Liver (tissue), 9 donors: ENCODE results near the gene TCOF1. TPM values are rescaled to one million over a fixed set of nuclear protein-coding genes. Genes with fewer than 3 reads are reported as not detected.

Experiments
- DNase-seq: peaks from one replicate; pipeline ENCODE4 v3.0.0-alpha.2; 2017; ENCODE audit warnings: low spot score
- H3K27ac ChIP-seq, 2 donors: one replicate each; pipeline ENCODE4 v1.7.0; 2013; ENCODE audit warnings: inconsistent platforms in 2 of 2, low read length in 2 of 2, control low read depth in 1 of 2, low read depth in 1 of 2, mild to moderate bottlenecking in 1 of 2
- H3K27me3 ChIP-seq, 4 donors: one replicate each; pipeline versions ENCODE4 v1.6.1 to v1.7.0; 2013; ENCODE audit warnings: low read length in 3 of 4, inconsistent platforms in 1 of 4, mild to moderate bottlenecking in 1 of 4, moderate library complexity in 1 of 4; ENCODE audit not compliant: control insufficient read depth in 4 of 4, insufficient read depth in 4 of 4
- H3K36me3 ChIP-seq, 4 donors: one replicate each; pipeline versions ENCODE4 v1.6.1 to v1.7.0; 2013; ENCODE audit warnings: low read length in 3 of 4, mild to moderate bottlenecking in 3 of 4, low read depth in 1 of 4, moderate library complexity in 1 of 4; ENCODE audit not compliant: control insufficient read depth in 4 of 4, insufficient read depth in 3 of 4
- H3K4me1 ChIP-seq, 4 donors: one replicate each; pipeline versions ENCODE4 v1.6.1 to v1.7.0; 2013; ENCODE audit warnings: low read length in 3 of 4, mild to moderate bottlenecking in 3 of 4, moderate library complexity in 1 of 4; ENCODE audit not compliant: control insufficient read depth in 4 of 4, insufficient read depth in 4 of 4
- H3K4me3 ChIP-seq, 3 donors: one replicate each; pipeline versions ENCODE4 v1.6.1 to v1.7.0; 2013; ENCODE audit warnings: low read length in 3 of 3, control low read depth in 1 of 3, low read depth in 1 of 3, mild to moderate bottlenecking in 1 of 3
- H3K9ac ChIP-seq, 2 donors: one replicate each; pipeline ENCODE4 v1.7.0; 2013; ENCODE audit warnings: low read length in 2 of 2, mild to moderate bottlenecking in 2 of 2, moderate library complexity in 2 of 2, control low read depth in 1 of 2, low read depth in 1 of 2
- H3K9me3 ChIP-seq, 4 donors: one replicate each; pipeline versions ENCODE4 v1.6.1 to v1.7.0; 2013; ENCODE audit warnings: low read length in 3 of 4; ENCODE audit not compliant: control insufficient read depth in 4 of 4
- ATF3 ChIP-seq: IDR thresholded peaks from 2 replicates; pipeline ENCODE4 v1.6.1; 2016; ENCODE audit warnings: antibody characterized with exemption
- EGR1 ChIP-seq, 2 donors: IDR thresholded peaks; 2 replicates each; pipeline ENCODE4 v1.6.1; 2016 to 2018; ENCODE audit warnings: antibody characterized with exemption in 2 of 2, low read depth in 2 of 2
- FOXA1 ChIP-seq: IDR thresholded peaks from 2 replicates; pipeline ENCODE4 v1.6.1; 2016; ENCODE audit warnings: antibody characterized with exemption
- FOXA2 ChIP-seq: IDR thresholded peaks from 2 replicates; pipeline ENCODE4 v1.6.1; 2016; ENCODE audit warnings: antibody characterized with exemption
- GABPA ChIP-seq, 2 donors: IDR thresholded peaks in 1 of 2; conservative IDR thresholded peaks in 1 of 2; 2 replicates each; pipeline ENCODE4 v1.6.1; 2016; ENCODE audit warnings: antibody characterized with exemption in 2 of 2, mild to moderate bottlenecking in 1 of 2, moderate library complexity in 1 of 2
- HNF4A ChIP-seq, 2 donors: conservative IDR thresholded peaks; 2 replicates each; pipeline ENCODE4 v1.6.1; 2016; ENCODE audit warnings: antibody characterized with exemption in 2 of 2, mild to moderate bottlenecking in 2 of 2
- JUND ChIP-seq, 2 donors: IDR thresholded peaks; 2 replicates each; pipeline ENCODE4 v1.6.1; 2016; ENCODE audit warnings: antibody characterized with exemption in 2 of 2
- NR2F2 ChIP-seq: IDR thresholded peaks from 2 replicates; pipeline ENCODE4 v1.6.1; 2016; ENCODE audit warnings: antibody characterized with exemption
- RAD21 ChIP-seq, 2 donors: IDR thresholded peaks; 2 replicates each; pipeline ENCODE4 v1.6.1; 2016; ENCODE audit warnings: antibody characterized with exemption in 2 of 2, mild to moderate bottlenecking in 2 of 2
- RXRA ChIP-seq, 2 donors: IDR thresholded peaks; 2 replicates each; pipeline ENCODE4 v1.6.1; 2017 to 2018; ENCODE audit warnings: antibody characterized with exemption in 2 of 2, mild to moderate bottlenecking in 1 of 2
- SP1 ChIP-seq: IDR thresholded peaks from 2 replicates; pipeline ENCODE4 v1.6.1; 2018; ENCODE audit warnings: antibody characterized with exemption, mild to moderate bottlenecking
- TAF1 ChIP-seq: conservative IDR thresholded peaks from 2 replicates; pipeline ENCODE4 v1.6.1; 2016; ENCODE audit warnings: antibody characterized with exemption, mild to moderate bottlenecking
- YY1 ChIP-seq: IDR thresholded peaks from 2 replicates; pipeline ENCODE4 v1.6.1; 2016; ENCODE audit warnings: antibody characterized with exemption, mild to moderate bottlenecking
- ZBTB33 ChIP-seq: IDR thresholded peaks from 2 replicates; pipeline ENCODE4 v1.6.1; 2016; ENCODE audit warnings: antibody characterized with exemption
- WGBS: extraction: QIAGEN DNeasy Blood & Tissue Kit; methylation state at CpG from one replicate; pipeline ENCODE4 v1.1.7; 2013; 5-methylcytosine and 5-hydroxymethylcytosine counted together
- polyA plus RNA-seq, 2 donors: library from polyadenylated mRNA; stranded (reverse) in 1 of 2; unstranded in 1 of 2; fragments of 200-250 nt in 1 of 2; fragments of >200 nt in 1 of 2; fragmentation: Nextera tagmentation in 1 of 2; extraction: Ambion mirVana in 1 of 2; gene quantifications; one replicate each; pipeline versions ENCODE4 v1.2.1 to v1.2.3, GENCODE V29; 2013 to 2015
- total RNA-seq, 2 donors: library from RNA; depleted of rRNA; stranded (reverse); fragments of >200 nt; gene quantifications; one replicate each; pipeline ENCODE4 v1.2.3, GENCODE V29; 2014
- TF ChIP-seq, protein P1 (sequence below): IDR thresholded peaks from 2 replicates; pipeline ENCODE4 v1.6.1; 2016; ENCODE audit warnings: antibody characterized with exemption, mild to moderate bottlenecking
- TF ChIP-seq, protein P2 (sequence below): IDR thresholded peaks from 2 replicates; pipeline ENCODE4 v1.6.1; 2016; ENCODE audit warnings: antibody characterized with exemption
- donor health status: healthy.
- donor health status: healthy.
- donor health status: healthy.
- donor health status: healthy.
- donor health status: healthy.

Gene TCOF1
- total and polyA plus RNA-seq, 4 donors = 3.2 to 8.5 (median 6.4) TPM

- H3K4me3 ChIP-seq = no peak overlapping the region
- peaks cover 0 to 1% (median 0%) of the 10 kb centered on the region in 4 donors for H3K36me3 ChIP-seq
- no peak overlapping the region for H3K9ac ChIP-seq
- H3K27me3 ChIP-seq = no peaks in the 10 kb centered on the region
- H3K9me3 ChIP-seq = no peaks in the 10 kb centered on the region
- TF ChIP-seq YY1 = no peak
- TF ChIP-seq, protein P1, sequence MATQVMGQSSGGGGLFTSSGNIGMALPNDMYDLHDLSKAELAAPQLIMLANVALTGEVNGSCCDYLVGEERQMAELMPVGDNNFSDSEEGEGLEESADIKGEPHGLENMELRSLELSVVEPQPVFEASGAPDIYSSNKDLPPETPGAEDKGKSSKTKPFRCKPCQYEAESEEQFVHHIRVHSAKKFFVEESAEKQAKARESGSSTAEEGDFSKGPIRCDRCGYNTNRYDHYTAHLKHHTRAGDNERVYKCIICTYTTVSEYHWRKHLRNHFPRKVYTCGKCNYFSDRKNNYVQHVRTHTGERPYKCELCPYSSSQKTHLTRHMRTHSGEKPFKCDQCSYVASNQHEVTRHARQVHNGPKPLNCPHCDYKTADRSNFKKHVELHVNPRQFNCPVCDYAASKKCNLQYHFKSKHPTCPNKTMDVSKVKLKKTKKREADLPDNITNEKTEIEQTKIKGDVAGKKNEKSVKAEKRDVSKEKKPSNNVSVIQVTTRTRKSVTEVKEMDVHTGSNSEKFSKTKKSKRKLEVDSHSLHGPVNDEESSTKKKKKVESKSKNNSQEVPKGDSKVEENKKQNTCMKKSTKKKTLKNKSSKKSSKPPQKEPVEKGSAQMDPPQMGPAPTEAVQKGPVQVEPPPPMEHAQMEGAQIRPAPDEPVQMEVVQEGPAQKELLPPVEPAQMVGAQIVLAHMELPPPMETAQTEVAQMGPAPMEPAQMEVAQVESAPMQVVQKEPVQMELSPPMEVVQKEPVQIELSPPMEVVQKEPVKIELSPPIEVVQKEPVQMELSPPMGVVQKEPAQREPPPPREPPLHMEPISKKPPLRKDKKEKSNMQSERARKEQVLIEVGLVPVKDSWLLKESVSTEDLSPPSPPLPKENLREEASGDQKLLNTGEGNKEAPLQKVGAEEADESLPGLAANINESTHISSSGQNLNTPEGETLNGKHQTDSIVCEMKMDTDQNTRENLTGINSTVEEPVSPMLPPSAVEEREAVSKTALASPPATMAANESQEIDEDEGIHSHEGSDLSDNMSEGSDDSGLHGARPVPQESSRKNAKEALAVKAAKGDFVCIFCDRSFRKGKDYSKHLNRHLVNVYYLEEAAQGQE = no peak
- no peak for TF ChIP-seq HNF4A (conservative IDR thresholded peaks at IDR 0.05)
- no peak for TF ChIP-seq SP1
- no peak for TF ChIP-seq NR2F2
- TF ChIP-seq RXRA (IDR thresholded peaks at IDR 0.05) = no peak
- no peak for TF ChIP-seq EGR1 (IDR thresholded peaks at IDR 0.05; ENCODE audit: low read depth in 2 of 2)
- TF ChIP-seq RAD21 (IDR thresholded peaks at IDR 0.05) = no peak
- no peak for TF ChIP-seq ZBTB33
- no peaks in the 10 kb centered on the region for H3K4me1 ChIP-seq
- WGBS = 85% methylated on average over 7 of the region's 7 CpGs
- no peak for DNase-seq
- H3K27ac ChIP-seq = no peak overlapping the region
Observed at GRCh38 chr5:150309101-150309885, 48.2 kb upstream of the TCOF1 start.

DNA sequence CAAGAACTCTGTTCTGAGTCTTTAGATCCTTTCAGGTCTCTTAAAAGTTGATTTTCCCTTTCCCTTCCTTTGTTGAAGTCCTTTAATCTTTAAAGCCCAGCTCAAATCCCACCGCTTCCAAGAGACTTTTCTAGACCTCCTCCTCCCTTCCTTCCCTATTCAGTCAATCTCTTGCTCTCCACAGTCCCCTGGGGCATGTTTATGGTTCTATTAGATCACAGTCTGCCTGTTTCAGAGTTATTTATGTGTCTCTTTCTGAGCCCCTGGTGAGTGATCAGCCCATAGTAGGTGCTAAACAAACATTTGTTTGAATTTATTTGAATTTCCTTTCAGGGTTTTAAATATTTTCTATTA, 47.6 kb upstream of the TCOF1 start:
- H3K27ac ChIP-seq = no peak overlapping the region
- 93% methylated on average over 1 of the region's 1 CpG for whole genome bisulfite sequencing

More for the DNA sequence above, 47.6 kb upstream of the TCOF1 start:
- no peak overlapping the region for H3K4me3 ChIP-seq
- DNase-seq = no peak
- no peaks in the 10 kb centered on the region for H3K9me3 ChIP-seq
- H3K9ac ChIP-seq = no peak overlapping the region
- H3K27me3 ChIP-seq = no peaks in the 10 kb centered on the region
- TF ChIP-seq ATF3 (no peak), TAF1 (no peak), HNF4A (conservative IDR thresholded peaks at IDR 0.05) (no peak), ZBTB33 (no peak), FOXA2 (no peak), RXRA (IDR thresholded peaks at IDR 0.05) (no peak), RAD21 (IDR thresholded peaks at IDR 0.05) (no peak), GABPA (IDR thresholded peaks at IDR 0.05 in 1 of 2, conservative IDR thresholded peaks at IDR 0.05 in 1 of 2) (no peak), FOXA1 (no peak), YY1 (no peak), JUND (IDR thresholded peaks at IDR 0.05) (no peak)
- TF ChIP-seq, protein P1 = no peak
- TF ChIP-seq, protein P2, sequence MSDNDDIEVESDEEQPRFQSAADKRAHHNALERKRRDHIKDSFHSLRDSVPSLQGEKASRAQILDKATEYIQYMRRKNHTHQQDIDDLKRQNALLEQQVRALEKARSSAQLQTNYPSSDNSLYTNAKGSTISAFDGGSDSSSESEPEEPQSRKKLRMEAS = no peak
- no peaks in the 10 kb centered on the region for H3K36me3 ChIP-seq
- H3K4me1 ChIP-seq = no peaks in the 10 kb centered on the region
